GM21390 (cell line): Measurements from ENCODE around the gene ASMT.
"Not testable (repeated sequence)": the region's sequence is repeated elsewhere in the genome, so short reads cannot be mapped to it uniquely, and the experiment has no call there.

Experiments used
- ATAC-seq: cut with Tn5 transposase; IDR thresholded peaks from one replicate; pipeline ENCODE4 v1.9.1; 2021; ENCODE audit not compliant: unreplicated experiment

The ASMT gene

GRCh38 chrX:1646009-1646408 is 31.1 kb downstream of the ASMT start:
- no peak for ATAC-seq

- ATAC-seq = no peak
These were observed 34.8 kb downstream of the ASMT start for GRCh38 chrX:1649621-1650020.

- not testable (repeated sequence) for ATAC-seq
These were observed 37.4 kb downstream of the ASMT start for GRCh38 chrX:1652011-1652811.

- no peak for ATAC-seq
These were observed 41.5 kb downstream of the ASMT start for GRCh38 chrX:1656379-1656778.

DNA sequence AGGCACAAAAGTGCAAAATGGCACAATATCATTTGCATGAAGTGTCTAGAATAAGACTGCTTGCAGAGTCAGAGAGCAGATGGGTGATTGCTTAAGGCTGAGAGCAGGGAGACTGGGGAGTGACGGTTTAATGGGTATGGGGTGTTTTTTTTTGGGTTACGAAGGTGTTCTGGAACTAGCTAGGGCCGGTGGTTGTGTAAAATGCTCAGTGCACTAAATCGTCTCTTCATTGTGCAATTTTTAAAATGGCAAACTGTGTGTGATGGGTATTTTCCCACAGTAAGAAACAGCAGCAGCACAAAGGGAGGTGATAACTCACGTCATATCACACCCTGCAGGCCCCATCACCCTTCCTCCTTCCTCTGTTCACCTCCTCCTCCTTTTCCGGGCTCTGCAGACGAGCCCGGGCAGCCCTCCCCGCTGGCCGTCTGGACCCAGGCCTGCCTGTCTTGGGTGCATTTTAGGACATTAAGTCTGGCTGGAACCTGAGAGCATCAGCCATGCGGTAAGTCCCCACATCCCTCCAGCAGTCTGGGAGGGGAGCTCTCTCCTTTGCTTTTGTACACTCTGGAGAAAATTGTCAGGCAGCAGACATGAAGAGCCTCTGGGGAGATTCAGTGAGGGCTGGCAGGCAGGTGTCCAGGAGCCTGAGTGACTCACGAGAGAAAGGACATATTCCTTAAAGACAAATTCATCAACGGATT is 42.7 kb downstream of the ASMT start:
- ATAC-seq = peak; percentile 48

DNA sequence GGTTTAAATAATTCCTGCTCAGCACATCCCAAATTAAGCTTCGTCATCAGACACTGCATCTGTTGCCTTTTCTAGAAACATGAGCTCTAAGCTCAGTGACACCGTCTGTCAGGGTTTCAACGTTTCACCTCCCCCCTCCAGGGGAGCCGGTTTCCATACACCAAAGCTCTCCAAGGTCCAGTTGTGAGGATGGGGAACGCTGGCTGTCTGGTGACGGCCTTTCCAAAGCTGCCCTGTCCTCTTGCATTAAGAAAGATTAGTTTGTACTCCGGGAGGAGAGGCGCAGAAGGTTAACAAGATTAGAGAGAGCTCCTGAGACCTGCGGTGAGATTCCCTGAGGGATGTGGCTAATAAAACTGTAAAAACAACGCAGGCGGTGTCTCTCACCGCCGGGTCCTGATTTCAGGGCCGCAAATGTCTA is 43.2 kb downstream of the ASMT start:
- ATAC-seq = peak; percentile 7

- ATAC-seq = no peak
These were observed 45.0 kb downstream of the ASMT start for GRCh38 chrX:1659664-1660461.

GRCh38 chrX:1661048-1661921 is 46.4 kb downstream of the ASMT start:
- peak; percentile 74 for ATAC-seq

DNA sequence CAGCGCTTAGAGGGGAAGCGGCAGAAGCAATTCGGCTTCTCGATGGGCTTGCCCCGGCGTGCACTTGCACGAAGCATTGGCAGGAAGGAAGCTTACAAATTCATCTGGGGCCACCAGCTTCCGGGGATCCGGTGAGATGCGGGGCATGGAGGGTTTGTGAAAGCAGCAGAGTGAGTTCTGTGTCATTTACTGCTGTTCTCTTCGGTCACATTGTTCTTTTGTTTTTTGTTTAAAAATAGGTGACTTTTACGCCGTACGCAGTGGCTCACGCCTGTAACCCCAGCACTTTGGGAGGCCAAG is 47.0 kb downstream of the ASMT start:
- ATAC-seq = no peak

- ATAC-seq = no peak
These were observed 52.7 kb downstream of the ASMT start for GRCh38 chrX:1667566-1667965.

DNA sequence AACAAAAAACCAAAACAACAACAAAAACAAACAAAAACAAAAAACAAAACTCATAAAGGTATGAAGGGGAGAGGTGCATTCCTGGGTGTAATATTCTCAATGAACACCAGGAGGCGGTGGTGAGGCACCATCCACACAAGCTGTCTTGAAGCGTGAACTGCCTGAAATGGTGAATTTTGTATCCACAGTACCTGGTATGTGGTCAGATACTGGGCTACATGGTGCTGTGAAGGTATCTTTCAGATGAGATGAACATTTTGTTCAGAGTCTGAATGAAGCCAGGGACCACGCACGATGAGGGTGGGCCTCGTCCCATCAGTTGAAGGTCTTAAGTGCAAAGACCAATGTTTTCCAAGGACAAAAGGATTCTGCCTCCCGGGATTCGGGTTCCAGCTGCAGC is 58.5 kb downstream of the ASMT start:
- ATAC-seq = no peak

- no peak for ATAC-seq
These were observed 62.0 kb downstream of the ASMT start for GRCh38 chrX:1676866-1677265.

DNA sequence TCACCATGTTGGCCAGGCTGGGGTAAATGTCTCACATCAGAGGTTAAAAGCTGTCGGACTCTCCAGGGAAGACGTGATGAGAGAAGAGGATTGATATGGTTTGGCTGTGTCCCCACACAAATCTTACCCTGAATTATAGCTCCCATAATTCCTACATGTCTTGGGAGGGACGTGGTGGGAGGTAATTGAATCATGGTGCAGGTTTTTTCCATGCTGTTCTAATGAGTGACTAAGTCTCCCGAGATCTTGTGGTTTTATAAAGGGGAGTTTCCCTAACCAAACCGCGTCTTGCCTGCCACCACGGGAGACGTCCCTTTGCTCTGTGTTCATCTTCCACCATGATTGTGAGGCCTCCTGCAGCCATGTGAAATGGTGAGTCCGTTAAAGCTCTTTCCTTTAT is 64.4 kb downstream of the ASMT start:
- no peak for ATAC-seq

DNA sequence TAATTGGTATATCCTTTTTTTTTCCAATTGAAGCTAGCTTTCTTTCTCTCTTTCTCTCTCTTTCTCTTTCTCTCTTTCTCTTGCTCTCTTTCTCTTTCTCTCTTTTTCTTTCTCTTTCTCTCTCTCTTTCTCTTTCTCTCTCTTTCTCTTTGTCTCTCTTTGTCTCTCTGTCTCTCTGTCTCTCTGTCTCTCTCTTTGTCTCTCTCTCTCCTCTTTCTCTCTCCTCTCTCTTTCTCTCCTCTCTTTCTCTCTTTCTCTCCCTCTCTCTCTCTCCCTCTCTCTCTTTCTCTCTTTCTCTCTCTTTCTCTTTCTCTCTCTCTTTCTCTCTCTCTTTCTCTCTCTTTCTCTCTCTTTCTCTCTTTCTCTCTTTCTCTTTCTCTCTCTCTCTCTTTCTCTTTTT is 66.6 kb downstream of the ASMT start:
- no peak for ATAC-seq

DNA sequence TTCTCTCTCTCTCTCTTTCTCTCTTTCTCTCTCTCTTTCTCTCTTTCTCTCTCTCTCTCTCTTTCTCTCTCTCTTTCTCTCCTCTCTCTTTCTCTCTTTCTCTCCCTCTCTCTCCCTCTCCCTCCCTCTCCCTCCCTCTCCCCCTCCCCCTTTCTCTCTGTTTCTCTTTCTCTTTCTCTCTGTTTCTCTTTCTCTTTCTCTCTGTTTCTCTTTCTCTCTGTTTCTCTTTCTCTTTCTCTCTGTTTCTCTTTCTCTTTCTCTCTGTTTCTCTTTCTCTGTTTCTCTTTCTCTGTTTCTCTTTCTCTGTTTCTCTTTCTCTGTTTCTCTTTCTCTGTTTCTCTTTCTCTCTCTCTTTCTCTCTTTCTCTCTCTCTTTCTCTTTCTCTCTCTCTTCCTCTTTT is 67.0 kb downstream of the ASMT start:
- not testable (repeated sequence) for ATAC-seq

GRCh38 chrX:1682501-1682900 is 67.6 kb downstream of the ASMT start:
- ATAC-seq = not testable (repeated sequence)

DNA sequence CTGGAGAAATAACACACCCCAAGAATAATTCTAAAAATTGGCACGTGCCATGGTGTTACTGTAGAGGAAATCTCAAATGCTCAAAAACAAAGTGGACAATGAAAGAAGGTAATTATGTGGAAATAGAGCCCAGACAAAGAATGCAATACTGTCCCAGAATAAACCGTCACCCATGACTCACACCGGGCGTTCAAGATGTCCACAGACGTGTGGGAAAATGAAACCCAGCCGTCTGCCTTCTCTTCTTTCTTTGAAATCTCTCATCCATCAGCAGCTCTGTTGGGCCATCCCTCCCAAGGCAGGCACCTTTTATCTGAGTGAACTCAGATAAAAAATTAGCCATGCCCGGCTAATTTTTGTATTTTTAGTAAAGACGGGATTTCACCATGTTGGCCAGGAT is 70.0 kb downstream of the ASMT start:
- not testable (repeated sequence) for ATAC-seq

DNA sequence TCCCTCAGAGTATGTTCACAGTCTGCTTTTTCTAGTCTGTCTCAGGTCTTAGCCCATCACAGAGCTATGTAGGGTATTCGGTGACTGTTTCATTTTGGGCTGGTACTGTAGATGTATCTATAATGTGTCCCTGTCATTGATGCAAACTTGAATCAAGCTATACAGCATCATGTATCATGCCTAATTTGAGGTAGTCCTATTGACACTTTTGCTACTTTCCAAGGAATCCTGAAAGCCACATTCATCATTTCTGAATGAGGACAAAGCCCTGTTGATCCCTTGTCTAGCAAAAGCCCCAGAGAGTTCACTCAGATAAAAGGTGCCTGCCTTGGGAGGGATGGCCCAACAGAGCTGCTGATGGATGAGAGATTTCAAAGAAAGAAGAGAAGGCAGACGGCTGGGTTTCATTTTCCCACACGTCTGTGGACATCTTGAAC is 70.6 kb downstream of the ASMT start:
- ATAC-seq = not testable (repeated sequence)

GRCh38 chrX:1686642-1687041 is 71.8 kb downstream of the ASMT start:
- no peak for ATAC-seq
